GM18498 (cell line): ENCODE data around the gene PODXL2.
"Not testable (repeated sequence)": the region's sequence is repeated elsewhere in the genome, so short reads cannot be mapped to it uniquely, and the experiment has no call there.

Experiments used
- ATAC-seq: cut with Tn5 transposase; IDR thresholded peaks from one replicate; pipeline ENCODE4 v1.9.1; 2021; ENCODE audit warnings: mild to moderate bottlenecking, moderate library complexity; ENCODE audit not compliant: unreplicated experiment

PODXL2 gene

DNA sequence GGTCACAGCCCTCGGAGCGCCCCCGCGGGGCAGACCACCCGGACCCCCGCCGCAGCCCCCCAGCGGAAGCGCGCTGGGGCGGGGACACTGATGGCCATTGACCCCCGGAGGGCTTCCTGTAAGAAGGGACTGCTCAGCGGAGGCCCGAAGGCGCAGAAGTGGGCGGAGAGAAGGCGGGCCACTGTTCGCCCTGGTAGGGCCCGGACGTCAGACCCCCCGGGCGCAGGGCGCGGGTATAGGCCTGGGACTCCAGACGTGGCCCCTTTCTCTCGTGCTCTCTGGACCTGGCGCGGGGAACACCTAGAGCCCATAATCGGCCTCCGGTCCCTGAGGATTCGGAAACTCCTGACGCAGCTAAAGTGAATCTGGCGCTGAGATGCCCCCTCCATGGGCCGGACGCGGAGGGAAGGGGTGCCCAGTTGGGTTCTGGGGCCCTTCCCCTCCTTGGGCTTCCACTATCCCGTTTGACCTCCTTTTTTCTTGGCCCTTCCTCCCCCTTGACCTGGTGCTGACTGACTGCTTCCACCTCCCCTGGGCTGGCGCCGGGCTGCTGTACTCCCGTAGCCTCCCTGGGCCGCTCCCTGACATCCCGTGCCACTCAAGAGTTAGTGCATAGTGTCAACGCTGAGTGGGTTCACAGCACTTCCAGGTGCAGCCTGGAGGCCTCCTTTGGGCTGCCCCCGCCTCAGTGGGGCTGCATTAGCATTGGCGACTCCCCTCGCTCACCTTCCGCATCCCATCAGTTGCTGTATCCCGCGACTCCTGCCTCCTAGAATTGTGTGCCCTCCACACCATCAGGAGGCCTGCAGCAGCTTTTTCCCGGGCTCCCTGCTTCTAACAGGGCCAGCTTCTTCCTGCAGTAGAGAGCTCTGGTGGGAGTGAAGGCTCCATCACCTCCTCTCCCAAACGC lies 44.5 kb downstream of the PODXL2 start:
- peak; percentile 43 for ATAC-seq

DNA sequence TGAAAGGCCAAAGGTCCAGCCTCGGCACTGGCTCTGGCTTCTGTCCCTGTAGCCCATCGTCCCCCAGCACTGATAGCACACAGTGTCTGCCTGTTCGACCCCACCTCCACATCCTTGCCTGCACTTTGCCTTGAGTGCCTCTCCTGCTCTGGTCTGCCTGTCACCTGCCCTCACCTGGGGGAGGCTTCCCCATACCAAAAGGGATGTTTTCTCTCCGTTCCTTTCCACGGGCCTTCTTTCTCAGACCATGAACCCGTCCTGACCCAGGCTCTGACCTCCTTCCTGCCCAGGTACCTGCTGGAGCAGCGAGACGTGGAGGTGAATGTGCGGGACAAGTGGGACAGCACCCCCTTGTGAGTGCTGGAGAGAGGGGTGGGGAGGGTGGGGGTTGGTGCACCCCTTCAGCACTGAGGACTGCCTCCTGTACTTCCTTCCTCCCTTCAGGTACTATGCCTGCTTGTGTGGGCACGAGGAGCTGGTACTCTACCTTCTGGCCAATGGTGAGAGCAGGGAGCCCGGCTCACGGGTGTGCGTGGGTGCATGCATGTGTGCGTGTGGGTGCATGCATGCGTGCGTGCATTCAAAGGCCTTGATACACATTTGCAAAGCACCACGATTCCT lies 45.2 kb downstream of the PODXL2 start:
- ATAC-seq = no peak

DNA sequence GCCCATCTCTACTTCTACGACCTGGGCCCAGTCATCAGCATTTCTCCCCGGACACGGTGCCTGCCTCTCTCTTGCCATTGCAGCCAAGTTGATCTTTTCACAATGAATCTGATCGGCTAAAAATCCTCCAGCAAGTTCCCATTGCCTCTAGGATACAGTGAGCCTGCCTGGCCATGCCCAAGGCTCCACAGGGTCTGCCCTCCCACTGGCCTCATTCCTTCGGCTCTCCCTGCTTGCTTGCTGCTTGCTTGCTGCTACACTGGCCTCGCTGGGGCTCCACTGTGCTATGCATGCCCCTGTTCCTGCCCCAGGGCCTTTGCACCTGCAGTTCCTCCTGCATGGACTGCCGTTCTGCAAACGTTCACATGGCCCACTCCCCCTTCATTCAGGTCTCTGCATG lies 45.8 kb downstream of the PODXL2 start:
- no peak for ATAC-seq

DNA sequence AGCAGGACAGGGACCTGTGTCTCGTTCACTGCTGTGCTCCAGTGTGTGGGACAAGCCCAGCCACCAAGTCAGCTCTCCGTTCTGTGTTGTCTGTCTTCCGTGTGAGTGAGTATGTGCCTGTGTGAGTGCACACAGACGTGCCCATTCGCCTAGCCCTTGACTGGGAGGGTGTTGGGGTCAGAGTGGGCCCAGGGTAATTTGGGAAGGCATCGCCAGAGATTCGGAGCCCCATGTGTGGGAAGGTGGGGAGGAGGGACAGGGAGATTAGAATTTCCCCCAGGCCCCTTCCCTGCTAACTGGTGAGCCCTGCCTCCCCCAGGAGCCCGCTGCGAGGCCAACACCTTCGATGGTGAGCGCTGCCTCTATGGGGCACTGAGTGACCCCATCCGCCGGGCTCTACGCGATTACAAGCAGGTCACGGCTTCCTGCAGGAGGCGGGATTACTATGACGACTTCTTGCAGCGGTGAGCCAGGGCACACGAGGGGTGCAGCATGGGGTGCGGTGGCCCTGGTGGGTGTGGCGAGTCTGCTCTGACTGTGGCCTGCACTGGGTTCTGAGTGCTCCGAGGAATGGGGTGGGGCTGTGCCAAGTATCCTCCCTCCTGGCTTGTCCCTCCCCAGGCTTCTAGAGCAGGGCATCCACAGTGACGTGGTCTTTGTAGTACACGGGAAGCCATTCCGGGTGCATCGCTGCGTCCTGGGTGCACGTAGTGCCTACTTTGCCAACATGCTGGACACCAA lies 46.8 kb downstream of the PODXL2 start:
- ATAC-seq = no peak

DNA sequence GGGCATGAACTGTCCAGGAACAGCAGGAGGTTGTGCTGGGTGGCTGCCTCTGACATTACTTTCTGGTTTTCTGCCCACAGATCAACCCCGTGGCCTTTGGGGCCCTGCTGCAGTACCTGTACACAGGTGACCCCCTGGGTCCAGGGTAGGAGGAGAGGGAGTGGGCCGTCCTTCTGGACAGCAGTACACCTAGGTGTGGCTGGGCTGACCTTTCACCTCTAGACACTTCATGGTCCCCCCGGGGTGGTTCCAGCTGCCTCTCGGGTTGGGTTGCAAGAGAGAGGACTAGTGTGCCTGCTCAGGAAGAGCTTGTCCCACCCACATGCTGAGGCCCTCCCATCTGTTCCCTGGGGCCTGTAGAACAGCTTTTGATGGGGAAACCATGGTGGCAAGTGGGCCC lies 47.5 kb downstream of the PODXL2 start:
- ATAC-seq = no peak

DNA sequence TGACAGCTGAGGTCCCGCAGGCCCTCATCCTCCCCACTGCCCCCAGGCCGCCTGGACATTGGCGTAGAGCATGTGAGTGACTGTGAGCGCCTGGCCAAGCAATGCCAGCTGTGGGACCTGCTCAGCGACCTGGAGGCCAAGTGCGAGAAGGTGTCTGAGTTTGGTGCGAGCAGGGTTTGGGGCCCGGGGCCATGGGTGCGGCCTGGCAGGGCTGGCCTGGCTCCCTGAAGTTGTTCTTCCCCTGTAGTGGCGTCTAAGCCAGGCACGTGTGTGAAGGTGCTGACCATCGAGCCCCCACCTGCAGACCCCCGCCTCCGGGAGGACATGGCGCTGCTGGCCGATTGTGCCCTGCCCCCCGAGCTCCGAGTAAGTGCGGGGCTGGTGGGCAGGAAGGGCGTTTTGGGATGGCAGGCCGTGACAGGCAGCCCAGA lies 48.0 kb downstream of the PODXL2 start:
- no peak for ATAC-seq

DNA sequence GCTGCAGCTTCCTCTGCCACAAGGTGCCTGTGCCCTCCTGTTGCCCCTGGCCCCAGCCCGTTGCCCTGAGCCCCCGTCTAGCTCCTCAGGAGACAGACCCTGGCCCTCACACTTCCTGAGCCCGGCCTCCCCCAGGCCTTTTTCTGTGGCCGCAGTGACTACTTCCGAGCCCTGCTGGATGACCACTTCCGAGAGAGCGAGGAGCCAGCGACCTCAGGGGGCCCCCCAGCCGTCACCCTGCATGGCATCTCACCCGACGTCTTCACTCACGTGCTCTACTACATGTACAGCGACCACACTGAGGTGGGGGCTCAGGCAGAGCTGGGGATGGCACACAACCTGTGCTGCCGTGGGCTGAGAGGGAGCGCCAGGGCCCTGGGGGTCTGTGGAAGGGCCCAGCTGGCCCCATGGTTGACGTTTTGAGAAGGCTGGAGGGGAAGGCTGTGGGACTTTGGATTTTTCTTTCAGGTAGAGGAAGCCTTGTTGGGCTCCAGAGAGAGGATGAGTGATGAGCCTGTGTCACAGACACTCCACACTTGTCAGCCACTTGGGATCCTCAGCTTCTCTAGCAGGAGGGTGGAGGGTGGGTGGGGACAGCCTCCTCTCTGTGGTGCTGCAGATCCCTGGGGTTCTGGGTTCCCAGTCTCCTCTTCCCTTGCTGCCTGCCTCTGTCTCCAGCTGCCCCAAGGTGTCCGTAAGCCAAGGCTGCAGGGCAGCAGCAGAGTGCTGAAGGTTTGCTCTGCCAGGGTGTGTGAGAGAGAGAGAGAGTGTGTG lies 48.7 kb downstream of the PODXL2 start:
- no peak for ATAC-seq

DNA sequence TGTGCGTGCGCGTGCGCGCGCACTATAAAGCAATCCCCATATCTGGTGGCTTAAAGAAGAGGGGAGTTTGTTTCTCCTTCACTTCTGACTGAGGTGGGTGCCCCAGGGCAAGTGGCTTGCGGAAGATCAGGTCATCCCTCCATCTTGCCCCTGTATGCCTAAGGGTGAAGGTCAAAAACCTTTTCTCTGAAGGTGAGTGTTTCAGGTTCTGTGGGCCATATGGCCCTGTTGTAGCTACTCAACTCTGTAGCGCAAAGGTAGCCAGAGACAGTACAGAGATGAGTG lies 49.3 kb downstream of the PODXL2 start:
- ATAC-seq = no peak

DNA sequence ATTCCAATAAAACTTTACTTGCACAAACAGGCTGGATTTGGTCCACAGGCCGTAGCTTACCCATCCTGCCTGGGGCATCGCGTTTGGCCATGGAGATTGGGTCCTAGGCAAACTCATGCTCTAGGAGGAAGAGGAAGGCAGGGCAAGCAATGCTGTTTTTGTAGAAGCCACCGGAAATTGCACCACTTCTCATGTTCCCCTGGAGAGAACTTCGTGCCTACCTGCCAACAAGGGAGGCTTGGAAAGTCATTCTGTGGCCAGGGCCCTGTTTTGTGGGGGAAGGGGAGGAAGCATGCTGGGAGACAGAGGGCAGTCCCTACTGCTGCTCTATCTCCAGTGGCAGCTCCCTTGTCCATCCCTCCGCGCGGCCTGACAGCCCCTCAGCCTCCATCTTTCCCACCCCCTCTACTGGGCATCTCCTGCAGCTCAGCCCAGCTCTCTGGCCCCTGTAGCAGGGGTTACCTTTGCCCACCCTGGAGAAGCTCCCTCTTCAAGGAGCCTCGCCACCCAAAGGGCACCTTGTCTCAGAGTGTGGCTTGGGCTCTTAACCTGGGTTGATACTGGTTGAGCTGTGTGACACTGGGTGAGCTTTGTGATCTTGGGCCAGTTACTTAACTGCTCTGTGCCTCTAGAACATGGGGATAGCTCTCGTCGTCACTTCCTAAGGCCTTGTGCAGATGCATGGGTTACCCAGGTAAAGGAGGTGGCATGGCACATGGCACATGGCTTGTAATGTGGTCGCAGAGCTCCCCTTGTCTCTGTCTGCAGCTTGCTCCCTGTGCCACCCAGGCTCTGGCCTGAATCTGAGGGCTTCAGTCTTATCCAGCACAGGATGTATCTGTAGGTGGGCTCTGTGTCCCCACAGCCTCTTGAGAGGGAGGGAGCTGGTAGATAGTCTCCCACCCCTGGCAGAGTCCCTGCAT lies 49.9 kb downstream of the PODXL2 start:
- ATAC-seq = no peak

DNA sequence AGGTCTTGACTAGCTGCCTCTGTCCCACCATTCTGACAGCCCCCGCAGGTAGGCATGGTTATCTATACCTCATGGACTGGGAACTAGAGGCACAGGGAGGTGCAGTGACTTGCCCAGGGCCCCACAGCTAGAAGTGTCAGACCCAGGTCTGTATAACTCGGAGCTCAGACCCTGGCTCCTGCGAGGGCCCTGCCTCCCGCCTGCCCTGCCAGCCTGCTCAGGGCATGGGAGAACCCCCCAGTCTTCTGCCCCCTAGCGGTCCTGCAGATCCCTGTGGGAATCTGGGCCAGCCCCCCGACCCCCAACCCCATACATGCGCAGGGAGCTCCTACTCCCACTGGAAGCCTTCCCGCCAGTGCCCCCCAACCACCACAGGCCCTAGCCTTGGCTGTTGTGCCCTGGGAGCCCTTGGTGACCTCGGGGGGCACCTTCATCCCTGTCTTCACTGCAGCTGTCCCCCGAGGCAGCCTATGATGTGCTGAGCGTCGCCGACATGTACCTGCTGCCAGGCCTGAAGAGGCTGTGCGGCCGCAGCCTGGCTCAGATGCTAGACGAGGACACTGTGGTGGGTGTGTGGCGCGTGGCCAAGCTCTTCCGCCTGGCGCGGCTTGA lies 50.7 kb downstream of the PODXL2 start:
- no peak for ATAC-seq

DNA sequence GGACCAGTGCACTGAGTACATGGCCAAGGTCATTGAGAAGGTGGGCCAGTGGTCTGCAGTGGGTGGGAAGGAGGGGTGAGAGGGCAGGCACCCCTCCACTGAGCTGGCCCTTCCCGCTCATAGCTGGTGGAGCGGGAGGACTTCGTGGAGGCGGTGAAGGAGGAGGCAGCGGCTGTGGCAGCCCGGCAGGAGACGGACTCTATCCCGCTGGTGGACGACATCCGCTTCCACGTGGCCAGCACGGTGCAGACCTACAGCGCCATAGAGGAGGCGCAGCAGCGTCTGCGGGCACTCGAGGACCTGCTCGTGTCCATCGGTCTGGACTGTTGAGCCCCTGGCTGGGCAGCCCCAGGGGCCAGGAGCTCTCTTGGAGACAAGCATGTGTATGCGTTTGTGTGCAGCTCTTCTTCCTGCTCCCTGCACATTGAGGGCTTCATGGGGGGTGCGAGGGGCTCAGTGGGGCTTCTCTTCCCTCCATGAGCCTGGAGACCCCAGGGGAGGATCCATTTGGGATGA lies 51.2 kb downstream of the PODXL2 start:
- ATAC-seq = no peak

DNA sequence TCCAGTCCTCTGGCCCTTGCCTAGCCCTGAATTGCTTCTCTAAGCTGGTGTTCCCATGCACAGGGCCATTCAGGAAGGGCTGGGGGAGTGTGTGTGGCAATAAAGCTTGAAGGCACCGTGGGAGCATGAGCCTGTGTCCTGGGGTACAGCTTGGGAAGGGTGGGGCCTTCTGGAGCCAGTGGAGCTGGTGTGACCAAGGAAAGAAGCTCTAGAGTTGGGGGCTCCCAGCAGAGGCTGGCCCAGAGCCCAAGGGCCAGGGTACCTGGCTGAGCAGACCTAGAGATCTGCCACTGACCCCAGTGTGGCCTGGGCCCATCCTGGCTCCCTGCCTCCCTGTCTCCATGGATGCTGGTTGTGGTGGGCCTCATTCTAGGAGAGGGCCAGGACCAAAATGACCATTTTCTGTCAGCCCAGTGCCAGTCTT lies 51.8 kb downstream of the PODXL2 start:
- no peak for ATAC-seq

DNA sequence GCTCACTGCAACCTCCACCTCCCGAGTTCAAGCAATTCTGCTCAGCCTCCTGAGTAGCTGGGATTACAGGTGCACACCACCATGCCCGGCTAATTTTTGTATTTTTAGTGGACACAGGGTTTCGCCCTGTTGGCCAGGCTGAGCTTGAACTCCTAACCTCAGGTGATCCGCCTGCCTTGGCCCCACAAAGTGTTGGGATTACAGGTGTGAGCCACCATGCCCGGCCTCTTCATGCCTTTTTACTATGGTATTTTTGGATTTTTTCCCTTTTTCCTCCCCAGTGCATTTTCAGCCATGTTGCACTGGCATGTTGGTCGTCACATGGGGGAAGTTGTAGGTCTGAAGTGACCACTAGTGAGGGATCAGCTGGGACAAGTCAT lies 53.2 kb downstream of the PODXL2 start:
- not testable (repeated sequence) for ATAC-seq

DNA sequence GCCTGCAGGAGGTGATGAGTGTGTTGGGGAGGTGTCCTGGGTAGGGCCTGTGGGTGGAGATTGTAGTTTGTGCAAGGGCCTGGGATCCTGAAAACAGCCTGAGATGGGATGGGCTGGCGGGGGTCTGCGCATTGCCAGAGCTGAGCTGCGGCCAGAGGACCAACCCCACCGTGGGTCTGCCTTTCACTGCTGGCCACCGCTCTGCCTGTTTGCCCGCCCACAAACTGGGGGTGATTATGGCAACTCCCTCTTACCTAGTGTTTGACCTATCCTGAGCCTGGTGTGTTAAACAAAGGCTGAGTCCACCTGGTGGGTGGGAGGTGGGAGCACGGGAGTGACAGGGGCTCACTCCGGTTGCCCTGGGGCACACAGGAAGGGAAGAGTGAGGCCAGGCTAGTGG lies 53.6 kb downstream of the PODXL2 start:
- no peak for ATAC-seq

DNA sequence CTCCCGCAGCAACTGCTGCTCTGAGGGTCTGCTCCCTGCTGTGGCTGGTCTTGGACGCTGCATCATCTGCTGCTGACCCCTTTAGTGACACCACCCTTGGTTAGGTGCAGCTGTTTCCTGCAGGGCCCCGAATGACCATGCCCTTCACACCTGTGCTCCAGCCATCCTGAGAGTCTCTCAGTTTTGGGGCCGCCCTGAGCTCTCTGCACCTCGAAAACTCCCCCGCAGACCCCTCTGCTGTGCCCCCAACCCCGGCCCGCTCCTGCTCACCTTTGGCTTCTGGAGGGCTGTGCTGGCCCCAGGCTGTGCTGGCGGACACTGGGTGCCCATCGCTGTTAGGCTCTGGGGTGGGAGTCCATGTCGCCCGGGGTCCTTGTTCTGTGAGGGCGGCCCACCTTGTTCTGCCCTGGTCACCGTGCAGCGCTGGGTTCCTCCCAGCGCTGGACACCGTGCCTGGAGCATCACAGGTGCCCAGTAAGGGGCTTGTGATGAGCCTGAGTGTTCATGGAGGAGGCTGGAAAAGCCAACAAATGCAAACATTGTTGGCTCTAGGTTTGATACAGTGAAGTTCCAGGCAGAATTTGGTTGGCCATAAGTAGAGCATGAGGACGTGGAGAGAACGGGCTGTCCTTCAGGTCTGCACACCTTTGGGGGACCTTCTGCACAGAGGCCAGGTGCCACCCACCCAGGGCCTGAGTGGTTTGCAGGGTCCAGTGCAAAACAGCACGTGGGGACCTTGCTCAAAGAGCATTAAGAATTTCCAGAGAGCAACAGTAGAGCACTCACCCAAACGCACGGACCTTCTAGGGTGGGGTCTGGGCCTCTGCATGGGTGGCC lies 56.1 kb downstream of the PODXL2 start:
- ATAC-seq = no peak

DNA sequence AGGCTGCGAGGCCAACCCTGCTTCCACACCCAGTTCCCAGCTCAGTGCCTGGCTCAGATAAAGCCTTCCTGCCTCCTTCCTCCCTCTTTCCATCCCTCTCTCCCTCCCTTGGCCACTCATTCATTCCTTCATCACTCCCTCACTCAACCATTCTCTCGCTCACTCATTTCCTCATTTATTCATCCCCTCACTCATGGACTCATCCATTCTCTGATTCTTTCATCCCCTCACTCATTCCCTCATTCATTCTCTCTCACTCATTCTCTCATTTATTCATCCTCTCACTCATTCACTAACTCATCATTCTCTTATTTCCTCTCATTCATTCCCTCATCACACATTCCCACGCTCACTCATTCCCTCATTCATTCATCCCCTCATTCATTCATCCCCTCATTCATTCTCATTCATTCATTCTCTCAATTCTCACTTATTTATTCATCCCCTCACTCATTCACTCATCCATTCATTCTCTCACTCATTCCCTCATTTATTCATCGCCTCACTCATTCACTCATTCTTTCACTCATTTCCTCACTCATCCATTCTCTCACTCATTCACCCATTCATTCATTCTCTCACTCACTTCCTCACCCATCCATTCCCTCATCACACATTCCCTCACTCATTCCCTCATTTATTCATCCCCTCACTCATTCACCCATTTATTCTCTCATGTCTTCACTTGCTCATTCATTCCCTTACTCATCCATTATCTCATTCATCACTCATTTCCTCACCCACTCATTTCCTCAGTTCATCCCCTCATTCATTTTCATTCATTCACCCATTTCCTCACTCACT lies 56.9 kb downstream of the PODXL2 start:
- ATAC-seq = no peak

DNA sequence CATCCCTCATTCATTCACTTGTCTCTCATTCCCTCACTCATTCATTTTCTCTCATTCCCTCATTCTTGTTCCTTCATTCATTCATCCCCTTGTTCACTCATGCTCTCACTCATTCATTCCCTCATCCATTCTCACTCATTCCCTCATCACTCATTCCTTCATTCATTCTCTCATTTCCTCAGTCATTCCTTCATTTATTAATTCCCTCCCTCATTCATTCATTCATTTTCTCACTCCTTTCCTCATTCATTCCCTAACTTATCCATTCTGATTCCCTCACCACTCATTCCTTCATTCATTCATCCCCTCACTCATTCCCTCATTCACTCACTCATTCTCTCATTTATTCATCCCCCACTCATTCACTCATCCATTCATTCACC lies 57.5 kb downstream of the PODXL2 start:
- no peak for ATAC-seq

DNA sequence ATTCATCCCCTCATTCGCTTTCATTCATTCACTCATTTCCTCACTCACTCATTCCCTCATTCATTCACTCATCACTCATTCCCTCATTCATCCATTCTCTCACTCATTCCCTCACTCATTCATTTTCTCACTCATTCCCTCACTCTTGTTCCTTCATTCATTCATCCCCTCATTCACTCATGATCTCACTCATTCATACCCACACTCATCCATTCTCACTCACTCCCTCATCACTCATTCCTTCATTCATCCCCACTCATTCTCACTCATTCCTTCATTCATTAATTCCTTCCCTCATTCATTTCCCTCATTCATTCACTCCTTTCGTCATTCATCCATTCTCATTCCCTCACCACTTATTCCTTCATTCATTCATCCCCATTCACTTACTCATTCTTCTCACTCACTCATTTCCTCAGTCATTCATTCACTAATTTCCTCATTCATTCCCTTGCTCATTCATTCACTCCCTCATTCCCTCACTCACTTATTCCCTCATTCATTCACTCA lies 58.3 kb downstream of the PODXL2 start:
- ATAC-seq = no peak
